Measurements from ENCODE around the gene OLIG1.

Gene OLIG1

DNA sequence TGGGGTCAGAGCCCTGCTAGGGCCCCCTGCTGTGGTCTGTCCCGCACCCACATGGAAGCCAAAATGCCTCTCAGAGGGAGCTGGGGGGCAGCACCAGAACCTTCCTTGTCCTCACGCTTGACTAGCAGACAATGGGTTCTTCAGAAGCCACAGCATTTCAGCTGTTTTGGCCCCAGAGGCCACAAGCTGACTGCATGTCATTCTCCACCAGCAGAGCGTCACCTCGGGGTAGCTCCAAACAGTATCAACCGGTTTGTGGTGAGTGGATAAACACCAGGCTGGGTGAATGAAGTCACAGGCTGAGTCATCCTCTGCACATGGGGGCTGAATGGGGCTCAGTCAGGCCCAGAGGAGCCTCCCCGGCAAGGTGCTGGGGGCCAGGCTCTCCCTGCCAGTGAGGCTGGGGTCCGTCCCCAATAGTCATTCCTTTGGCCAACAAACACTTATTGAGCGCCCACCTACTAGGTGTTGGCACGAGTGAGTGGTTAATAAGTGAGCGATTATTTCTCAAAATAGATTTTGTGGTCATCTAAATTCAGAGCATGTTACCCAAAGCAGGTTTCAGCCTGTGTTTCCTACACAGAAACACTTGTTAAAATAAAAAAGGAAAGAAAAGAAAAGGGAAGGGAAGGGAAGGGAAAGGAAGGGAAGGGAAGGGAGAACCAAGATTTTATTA lies 9.1 kb downstream of the OLIG1 start:
- TF ChIP-seq, protein P1, sequence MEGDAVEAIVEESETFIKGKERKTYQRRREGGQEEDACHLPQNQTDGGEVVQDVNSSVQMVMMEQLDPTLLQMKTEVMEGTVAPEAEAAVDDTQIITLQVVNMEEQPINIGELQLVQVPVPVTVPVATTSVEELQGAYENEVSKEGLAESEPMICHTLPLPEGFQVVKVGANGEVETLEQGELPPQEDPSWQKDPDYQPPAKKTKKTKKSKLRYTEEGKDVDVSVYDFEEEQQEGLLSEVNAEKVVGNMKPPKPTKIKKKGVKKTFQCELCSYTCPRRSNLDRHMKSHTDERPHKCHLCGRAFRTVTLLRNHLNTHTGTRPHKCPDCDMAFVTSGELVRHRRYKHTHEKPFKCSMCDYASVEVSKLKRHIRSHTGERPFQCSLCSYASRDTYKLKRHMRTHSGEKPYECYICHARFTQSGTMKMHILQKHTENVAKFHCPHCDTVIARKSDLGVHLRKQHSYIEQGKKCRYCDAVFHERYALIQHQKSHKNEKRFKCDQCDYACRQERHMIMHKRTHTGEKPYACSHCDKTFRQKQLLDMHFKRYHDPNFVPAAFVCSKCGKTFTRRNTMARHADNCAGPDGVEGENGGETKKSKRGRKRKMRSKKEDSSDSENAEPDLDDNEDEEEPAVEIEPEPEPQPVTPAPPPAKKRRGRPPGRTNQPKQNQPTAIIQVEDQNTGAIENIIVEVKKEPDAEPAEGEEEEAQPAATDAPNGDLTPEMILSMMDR (IDR thresholded peaks at IDR 0.05; ENCODE audit: low read depth, low read length, missing control alignments), result no peak
- Histone ChIP-seq H3K4me3 (ENCODE audit: low read depth, low read length) (no peak overlapping the region), H3K27ac (no peak overlapping the region), H3K27me3 (replicated peaks) (peaks cover 33% of the 10 kb centered on the region), H3K36me3 (replicated peaks) (no peaks in the 10 kb centered on the region)
- in situ Hi-C loops (cut with HindIII; ENCODE audit: low pct_ligation_motif_present, low sequenced_read_pairs), result no loop called here
- DNase-seq, result peak; percentile 72

DNA sequence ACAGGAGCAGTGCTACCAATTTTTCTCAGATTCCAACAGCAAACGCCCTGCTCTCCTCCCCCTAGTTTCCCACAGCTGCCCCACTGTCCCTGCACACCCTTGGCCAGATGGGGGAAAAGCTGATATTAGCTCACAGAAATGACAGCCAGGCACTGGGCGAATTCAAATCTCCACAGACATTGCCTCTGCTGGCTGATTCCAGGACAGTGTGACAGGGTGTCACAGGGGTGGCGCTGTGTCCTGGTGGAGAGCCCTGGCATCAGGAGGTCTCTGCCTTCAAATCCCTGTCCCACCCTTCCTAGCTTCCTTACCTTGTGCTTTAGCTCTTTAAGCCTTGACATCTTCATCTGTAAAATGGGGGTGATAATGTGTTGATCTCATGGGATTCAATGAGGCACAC lies 10.4 kb downstream of the OLIG1 start:
- TF ChIP-seq, protein P1 (IDR thresholded peaks at IDR 0.05; ENCODE audit: low read depth, low read length, missing control alignments), result no peak
- Histone ChIP-seq H3K27me3 (replicated peaks) (peaks cover 22% of the 10 kb centered on the region), H3K36me3 (replicated peaks) (no peaks in the 10 kb centered on the region), H3K27ac (no peak overlapping the region), H3K4me3 (ENCODE audit: low read depth, low read length) (no peak overlapping the region)
- in situ Hi-C loops (cut with HindIII; ENCODE audit: low pct_ligation_motif_present, low sequenced_read_pairs), result no loop called here
- no peak for DNase-seq

DNA sequence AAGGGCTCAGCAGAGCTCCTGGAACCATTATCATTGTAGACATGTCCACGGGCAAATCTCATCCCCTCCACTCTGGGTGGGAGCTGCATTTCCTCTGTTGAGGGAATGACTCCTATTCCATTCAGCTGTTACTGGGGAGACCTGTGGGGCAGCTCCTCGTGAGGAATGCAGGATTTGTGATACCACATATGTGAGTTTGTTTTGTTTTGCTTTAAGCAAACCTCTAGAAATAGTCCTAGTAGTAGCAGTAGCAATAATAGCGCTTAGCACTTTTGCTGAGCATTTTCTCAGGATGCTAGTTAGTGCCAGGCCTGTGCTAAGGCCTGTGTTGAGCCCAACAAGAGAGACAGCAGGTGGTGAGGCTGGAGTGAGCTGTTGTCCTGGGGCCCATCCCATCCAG lies 10.8 kb downstream of the OLIG1 start:
- DNase-seq, result no peak
- no peaks in the 10 kb centered on the region for H3K36me3 ChIP-seq (replicated peaks)
- H3K27me3 ChIP-seq (replicated peaks), result peaks cover 18% of the 10 kb centered on the region
- in situ Hi-C loops (cut with HindIII; ENCODE audit: low pct_ligation_motif_present, low sequenced_read_pairs), result no loop called here
- no peak overlapping the region for H3K27ac ChIP-seq
- TF ChIP-seq, protein P1 (IDR thresholded peaks at IDR 0.05; ENCODE audit: low read depth, low read length, missing control alignments), result no peak
- no peak overlapping the region for H3K4me3 ChIP-seq (ENCODE audit: low read depth, low read length)

DNA sequence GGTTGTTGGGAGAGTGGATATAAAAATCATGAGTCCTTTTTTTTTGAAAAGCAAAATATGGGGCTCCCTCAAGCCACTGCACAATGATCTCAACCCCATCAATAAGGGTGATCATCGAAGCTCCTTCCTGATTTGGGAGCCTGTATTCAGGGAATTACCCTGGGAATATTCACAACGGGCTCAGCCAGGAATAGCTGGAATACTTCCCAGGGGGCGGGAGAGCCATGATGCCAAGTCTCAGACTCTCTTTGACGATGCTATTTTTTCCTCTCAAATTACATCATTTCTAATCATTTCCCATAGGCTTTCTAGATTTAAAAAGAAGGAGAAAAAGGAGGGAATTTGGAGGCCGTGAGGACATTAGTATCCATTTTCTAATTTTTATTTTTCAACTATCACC lies 18.4 kb downstream of the OLIG1 start:
- H3K36me3 ChIP-seq (replicated peaks), result no peaks in the 10 kb centered on the region
- H3K27me3 ChIP-seq (replicated peaks), result no peaks in the 10 kb centered on the region
- in situ Hi-C loops (cut with HindIII; ENCODE audit: low pct_ligation_motif_present, low sequenced_read_pairs), result no loop called here
- no peak for DNase-seq
- no peak overlapping the region for H3K4me3 ChIP-seq (ENCODE audit: low read depth, low read length)
- no peak overlapping the region for H3K27ac ChIP-seq
- TF ChIP-seq, protein P1 (IDR thresholded peaks at IDR 0.05; ENCODE audit: low read depth, low read length, missing control alignments), result no peak

DNA sequence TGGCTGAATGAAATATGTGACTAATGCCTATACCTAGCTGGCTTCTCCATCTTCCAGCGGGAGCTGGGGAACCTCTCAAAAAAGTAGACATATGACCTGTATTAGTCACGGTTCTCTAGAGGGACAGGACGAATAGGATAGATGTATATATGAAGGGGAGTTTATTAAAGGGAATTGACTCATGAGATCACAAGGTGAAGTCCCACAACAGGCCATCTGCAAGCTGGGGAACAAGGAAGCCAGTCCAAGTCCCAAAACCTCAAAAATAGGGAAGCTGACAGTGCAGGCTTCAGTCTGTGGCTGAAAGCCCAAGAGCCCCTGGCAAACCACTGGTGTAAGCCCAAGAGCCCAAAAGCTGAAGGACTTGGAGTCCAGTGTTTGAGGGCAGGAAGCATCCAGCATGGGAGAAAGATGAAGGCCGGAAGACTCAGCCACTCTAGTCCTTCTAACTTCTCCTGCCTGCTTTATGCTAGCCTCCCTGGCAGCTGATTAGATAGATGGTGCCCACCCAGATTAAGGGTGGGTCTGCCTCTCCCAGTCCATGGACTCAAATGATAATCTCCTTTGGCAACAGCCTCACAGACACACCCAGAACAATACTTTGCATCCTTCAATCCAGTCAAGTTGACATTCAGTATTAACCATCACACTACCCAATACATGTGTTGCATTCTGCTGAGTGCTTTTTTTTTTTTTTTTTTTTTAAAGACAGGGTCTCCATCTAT lies 19.6 kb downstream of the OLIG1 start:
- no peaks in the 10 kb centered on the region for H3K36me3 ChIP-seq (replicated peaks)
- no peak overlapping the region for H3K4me3 ChIP-seq (ENCODE audit: low read depth, low read length)
- DNase-seq, result no peak
- no peaks in the 10 kb centered on the region for H3K27me3 ChIP-seq (replicated peaks)
- in situ Hi-C loops (cut with HindIII; ENCODE audit: low pct_ligation_motif_present, low sequenced_read_pairs), result no loop called here
- H3K27ac ChIP-seq, result no peak overlapping the region
- TF ChIP-seq, protein P1 (IDR thresholded peaks at IDR 0.05; ENCODE audit: low read depth, low read length, missing control alignments), result no peak

All from brain microvascular endothelial cell (primary cell).